HepG2 (cell line): Measurements from ENCODE around the gene SLCO2A1. TPM values are rescaled to one million over a fixed set of nuclear protein-coding genes. Genes with fewer than 3 reads are reported as not detected.

Experiments used
- ATAC-seq: fragments of 200-7000 bp; cut with Tn5 transposase; 3 replicates; pipeline ENCODE4 v1.9.1; 2020; ENCODE audit warnings: mild to moderate bottlenecking, moderate library complexity
- BruUV-seq: library from RNA; stranded (reverse); fragments of 400-500 nt; replicated peaks from 2 replicates; lab custom pipeline; 2021; lab: Mats Ljungman, UMichigan
- CTCF ChIA-PET: fragments of 300-600 bp; formaldehyde crosslinking; extraction: SDS; loops from one replicate; lab custom pipeline; 2021; ENCODE audit warnings: low total read pairs, inconsistent platforms, low intra/inter-chr PET ratio; lab: Yijun Ruan, JAX
- POLR2A ChIA-PET: fragments of 350-600 bp; sonication (Branson Sonifier 250); formaldehyde crosslinking; loops from one replicate; lab custom pipeline; 2020; ENCODE audit warnings: antibody characterized with exemption, inconsistent platforms; lab: Yijun Ruan, JAX
- DNase-seq: peaks from one replicate; pipeline ENCODE4 v3.0.0-alpha.2; 2015; ENCODE audit warnings: low spot score
- FAIRE-seq: peaks from 3 replicates; lab custom pipeline; 2011; peaks lifted over from hg19 to GRCh38; lab: Jason Lieb, UNC
- H2AFZ ChIP-seq: one replicate; pipeline ENCODE4 v1.6.1; 2011; ENCODE audit warnings: low read length, inconsistent platforms
- H3K27ac ChIP-seq: fragments of 300-600 bp; 3 replicates; pipeline ENCODE4 v1.8.0; 2011; ENCODE audit warnings: mixed run types, mild to moderate bottlenecking, mixed read lengths, low read length, inconsistent platforms; ENCODE audit not compliant: insufficient read depth; ENCODE audit errors: extremely low read length
- H3K27me3 ChIP-seq, 2 experiments: fragments of 200-600 bp in 1 of 2; 2 replicates in 1 of 2; 3 replicates in 1 of 2; pipeline versions ENCODE4 v1.6.0 to v1.8.0; 2011; ENCODE audit warnings: low read length in 2 of 2, mild to moderate bottlenecking in 2 of 2, moderate library complexity in 2 of 2, inconsistent platforms in 1 of 2; ENCODE audit not compliant: insufficient read depth in 2 of 2, control insufficient read depth in 1 of 2
- H3K36me3 ChIP-seq, 2 experiments: fragments of 200-600 bp in 1 of 2; replicated peaks in 1 of 2; 2 replicates in 1 of 2; 3 replicates in 1 of 2; pipeline versions ENCODE4 v1.5.1 to v1.8.0; 2011; ENCODE audit warnings: low read length in 2 of 2, inconsistent platforms in 1 of 2; ENCODE audit not compliant: insufficient read depth in 2 of 2, control insufficient read depth in 1 of 2
- H3K4me1 ChIP-seq: 2 replicates; pipeline ENCODE4 v1.5.1; 2012; ENCODE audit warnings: low read length, inconsistent platforms; ENCODE audit not compliant: insufficient read depth
- H3K4me2 ChIP-seq: 2 replicates; pipeline ENCODE4 v1.6.0; 2011; ENCODE audit warnings: low read depth, low read length, inconsistent platforms
- H3K4me3 ChIP-seq, 3 experiments: fragments of 200-600 bp in 1 of 3; sonication (generic), shearing (Covaris generic) in 1 of 3; replicated peaks in 1 of 3; 2 replicates each; pipeline ENCODE4 v1.5.1; 2011 to 2016; ENCODE audit warnings: low read length in 3 of 3, inconsistent platforms in 2 of 3, low read depth in 2 of 3, mild to moderate bottlenecking in 2 of 3, control low read depth in 1 of 3, mixed read lengths in 1 of 3; ENCODE audit not compliant: insufficient read depth in 1 of 3
- H3K79me2 ChIP-seq: one replicate; pipeline ENCODE4 v1.6.1; 2011; ENCODE audit warnings: low read length, inconsistent platforms; ENCODE audit not compliant: insufficient read depth
- H3K9ac ChIP-seq: 2 replicates; pipeline ENCODE4 v1.6.0; 2011; ENCODE audit warnings: mild to moderate bottlenecking, low read depth, low read length, inconsistent platforms; ENCODE audit not compliant: insufficient read depth
- H3K9me3 ChIP-seq: 2 replicates; pipeline ENCODE4 v1.5.1; 2012; ENCODE audit warnings: mild to moderate bottlenecking, low read length
- H4K20me1 ChIP-seq: 2 replicates; pipeline ENCODE4 v1.6.0; 2011; ENCODE audit warnings: inconsistent platforms, mild to moderate bottlenecking, low read length, moderate library complexity; ENCODE audit not compliant: insufficient read depth
- CENPT ChIP-seq: sonication (generic); formaldehyde crosslinking; IDR thresholded peaks from 2 replicates; pipeline ENCODE4 v1.8.0; 2022; ENCODE audit warnings: low read depth, mild to moderate bottlenecking, moderate library complexity, missing genetic modification reagents
- DMAP1 ChIP-seq: IDR thresholded peaks from 2 replicates; pipeline ENCODE4 v1.6.1; 2016
- E2F1 ChIP-seq: sonication (generic); formaldehyde crosslinking; IDR thresholded peaks from 2 replicates; pipeline ENCODE4 v1.5.0; 2020; ENCODE audit warnings: missing genetic modification reagents
- IKZF5 ChIP-seq: IDR thresholded peaks from 2 replicates; pipeline ENCODE4 v1.6.1; 2018; ENCODE audit warnings: missing genetic modification reagents, mild to moderate bottlenecking, missing compliant biosample characterization
- JARID2 ChIP-seq: sonication (generic); formaldehyde crosslinking; IDR thresholded peaks from 2 replicates; pipeline ENCODE4 v1.8.1; 2023; ENCODE audit warnings: missing genetic modification reagents, inconsistent platforms; ENCODE audit not compliant: insufficient replicate concordance
- KAT2B ChIP-seq: fragments of 150-350 bp; IDR thresholded peaks from 2 replicates; pipeline ENCODE4 v1.6.1; 2014; ENCODE audit warnings: low read depth, low read length, borderline replicate concordance
- ZNF280B ChIP-seq: sonication (generic); formaldehyde crosslinking; IDR thresholded peaks from 2 replicates; pipeline ENCODE4 v1.5.0; 2020; ENCODE audit warnings: missing genetic modification reagents, mild to moderate bottlenecking, borderline replicate concordance
- ZNF512B ChIP-seq: sonication (generic); formaldehyde crosslinking; IDR thresholded peaks from 2 replicates; pipeline ENCODE4 v1.5.1; 2020; ENCODE audit warnings: missing genetic modification reagents, mild to moderate bottlenecking, borderline replicate concordance
- ZNF547 ChIP-seq: sonication (generic); formaldehyde crosslinking; IDR thresholded peaks from 2 replicates; pipeline ENCODE4 v1.5.1; 2020; ENCODE audit warnings: mild to moderate bottlenecking, missing genetic modification reagents
- WGBS: methylation state at CpG from one replicate; pipeline ENCODE4 v1.1.6; 2017; ENCODE audit warnings: low lambda C conversion rate; 5-methylcytosine and 5-hydroxymethylcytosine counted together
- in situ Hi-C: cut with HindIII; loops from 2 replicates; pipeline ENCODE4 v1.10.0; 2017; ENCODE audit warnings: low pct_unique_long_range_greater_than_20kb; ENCODE audit not compliant: extremely low pct_ligation_motif_present
- intact Hi-C: fragments of 100-400 bp; cut with micrococcal nuclease; formaldehyde crosslinking; loops from one replicate; pipeline ENCODE4 v1.10.0; 2022; ENCODE audit not compliant: unreplicated experiment
- polyA plus RNA-seq, 8 experiments: library from polyadenylated mRNA; depleted of rRNA in 3 of 8; stranded (reverse) in 7 of 8; unstranded in 1 of 8; fragments of >200 nt; fragmentation: Illumina TruSeq in 4 of 8; extraction: Trizol in 4 of 8; gene quantifications; 2 replicates each; pipeline versions ENCODE4 v1.2.1 to v1.2.3, GENCODE V29; 2011 to 2016; ENCODE audit warnings: low read depth in 4 of 8, missing spikeins in 1 of 8, mixed read lengths in 1 of 8; ENCODE audit not compliant: insufficient read depth in 1 of 8
- total RNA-seq, 5 experiments: library from RNA; depleted of rRNA; stranded (reverse); fragments of >200 nt; fragmentation: Illumina TruSeq; extraction: Trizol; gene quantifications; 2 replicates each; pipeline ENCODE4 v1.2.3, GENCODE V29; 2016; ENCODE audit warnings: low read depth in 1 of 5

The SLCO2A1 gene
- total and polyA plus RNA-seq, 2 of the 13 experiments (the other 11 are each of a cell fraction or from before 2014, with no cell fraction given) = 0.04 TPM; not detected in 1

- 20% methylated on average over 12 of the region's 12 CpGs for WGBS
- in situ Hi-C loops (no loop called here), intact Hi-C loops (no loop called here)
- Histone ChIP-seq H3K4me3 (no peak overlapping the region), H2AFZ (no peak overlapping the region), H3K79me2 (no peaks in the 10 kb centered on the region), H3K9me3 (no peaks in the 10 kb centered on the region), H3K27ac (no peak overlapping the region), H3K36me3 (no peaks in the 10 kb centered on the region), H3K4me1 (no peaks in the 10 kb centered on the region), H3K27me3 (peaks cover 0 to 15% of the 10 kb centered on the region in 2 experiments; a peak in 1 of 5 replicates), H3K9ac (no peak overlapping the region), H3K4me2 (no peak overlapping the region), H4K20me1 (no peaks in the 10 kb centered on the region)
- ATAC-seq (no peak), FAIRE-seq (no peak), DNase-seq (no peak)
- no TSS peak for BruUV-seq
- POLR2A ChIA-PET = no interaction called here
- CTCF ChIA-PET = no interaction called here
- TF ChIP-seq ZNF280B (CRISPR knock-in tag) = no peak
- no peak for TF ChIP-seq DMAP1
- TF ChIP-seq KAT2B = no peak
- TF ChIP-seq IKZF5 = no peak
- no peak for TF ChIP-seq ZNF547 (CRISPR knock-in tag)
- TF ChIP-seq CENPT (CRISPR knock-in tag) = no peak
- TF ChIP-seq ZNF512B (CRISPR knock-in tag) = no peak
- no peak for TF ChIP-seq JARID2 (CRISPR knock-in tag)
- no peak for TF ChIP-seq E2F1
Observed at GRCh38 chr3:133914839-133915600, 114.7 kb downstream of the SLCO2A1 start.
